Activated CD4-positive, alpha-beta T cell treated with anti-CD3 and anti-CD28 coated beads, Interleukin-2, amount 50 U/mL, for 24 hours (primary cell): Measurements from ENCODE around the gene AGTRAP.

Experiments
- DNase-seq, 2 donors: peaks; one replicate each; pipeline ENCODE4 v3.0.0-alpha.2; 2020; ENCODE audit warnings: low read depth in 1 of 2, low spot score in 1 of 2

The AGTRAP gene

DNA sequence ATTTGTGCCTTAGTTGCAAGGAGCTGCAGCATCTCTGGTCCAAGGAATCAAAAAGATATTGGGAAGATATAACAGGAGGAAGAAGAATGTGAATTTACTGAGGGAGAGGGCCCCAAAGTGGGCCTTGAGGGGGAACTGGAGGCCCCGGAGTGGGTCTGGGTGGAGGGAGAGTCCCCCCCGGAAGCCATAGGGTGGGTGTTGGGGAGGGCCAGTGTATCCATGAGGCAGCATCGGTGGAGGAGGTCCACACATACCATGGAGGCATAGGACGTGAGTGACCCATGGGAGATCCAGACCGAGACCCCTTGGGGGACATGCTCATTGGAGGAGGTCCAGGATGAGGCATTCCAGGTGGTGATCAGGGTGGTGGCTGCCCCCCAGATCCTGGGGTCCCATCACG is 25.3 kb downstream of the AGTRAP start:
- no peak for DNase-seq

DNA sequence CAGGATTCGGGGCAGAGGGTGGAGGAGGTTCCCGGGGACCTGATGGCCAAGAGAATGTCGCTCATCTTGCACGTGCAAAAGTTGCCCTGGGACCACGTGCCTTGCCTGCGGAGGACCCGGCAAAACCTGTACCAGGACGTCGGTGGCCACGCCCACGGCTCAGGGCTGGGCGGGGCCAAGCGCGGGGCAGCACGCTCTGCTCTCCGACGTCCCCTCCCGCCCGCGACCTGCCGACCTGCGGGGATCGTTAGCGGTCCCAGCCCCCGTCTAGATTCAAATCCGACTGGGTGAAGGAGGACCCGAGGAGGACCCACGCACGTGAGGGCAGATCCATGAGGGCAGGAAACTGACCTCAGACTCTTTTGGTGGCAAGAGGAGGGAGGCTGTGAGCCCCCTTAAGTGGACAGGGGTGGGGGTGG is 26.1 kb downstream of the AGTRAP start, which contains the start of gene C1orf167:
Gene C1orf167, plus strand, starts transcription at position 206 of the 419 bp plus-strand sequence. CDS start 2,208 bp downstream, outside the sequence.
- no peak for DNase-seq

DNA sequence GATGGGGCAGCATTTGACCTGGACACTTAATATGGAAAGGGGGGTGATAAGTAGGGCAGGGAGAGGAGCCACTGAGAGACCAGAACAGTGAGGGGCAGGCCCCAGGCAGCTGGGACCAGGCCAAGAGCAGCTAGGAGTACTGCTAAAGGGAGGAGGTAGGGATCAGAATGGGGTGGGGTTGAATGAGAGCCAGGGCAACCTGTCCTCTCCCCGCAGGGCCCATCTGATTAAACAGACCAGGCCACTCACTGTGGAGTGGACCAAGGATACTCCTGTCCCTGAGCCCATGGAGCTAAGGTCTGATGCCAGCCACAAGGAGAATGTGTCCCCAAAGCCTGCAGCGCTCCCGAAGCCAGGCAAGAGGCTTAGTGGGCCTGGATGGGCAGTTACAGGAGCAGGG is 28.2 kb downstream of the AGTRAP start:
- DNase-seq: no peak

DNA sequence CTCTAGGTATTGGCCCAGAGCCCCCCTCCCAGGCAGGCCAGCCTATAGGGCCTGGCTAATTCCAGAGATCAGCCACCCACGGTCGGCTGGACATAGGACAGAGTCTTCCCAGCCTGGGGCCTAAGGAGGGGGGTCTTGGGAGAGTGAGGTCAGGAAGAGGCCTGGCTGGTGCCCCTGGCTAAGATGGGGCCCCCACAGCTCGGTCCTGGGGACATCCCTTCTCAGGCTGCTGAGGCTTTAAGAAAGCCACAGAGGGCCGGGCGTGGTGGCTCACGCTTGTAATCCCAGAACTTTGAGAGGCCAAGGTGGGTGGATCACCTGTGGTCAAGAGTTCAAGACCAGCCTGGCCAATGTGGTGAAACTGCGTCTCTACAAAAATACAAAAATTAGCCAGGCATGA is 28.6 kb downstream of the AGTRAP start:
- no peak for DNase-seq

DNA sequence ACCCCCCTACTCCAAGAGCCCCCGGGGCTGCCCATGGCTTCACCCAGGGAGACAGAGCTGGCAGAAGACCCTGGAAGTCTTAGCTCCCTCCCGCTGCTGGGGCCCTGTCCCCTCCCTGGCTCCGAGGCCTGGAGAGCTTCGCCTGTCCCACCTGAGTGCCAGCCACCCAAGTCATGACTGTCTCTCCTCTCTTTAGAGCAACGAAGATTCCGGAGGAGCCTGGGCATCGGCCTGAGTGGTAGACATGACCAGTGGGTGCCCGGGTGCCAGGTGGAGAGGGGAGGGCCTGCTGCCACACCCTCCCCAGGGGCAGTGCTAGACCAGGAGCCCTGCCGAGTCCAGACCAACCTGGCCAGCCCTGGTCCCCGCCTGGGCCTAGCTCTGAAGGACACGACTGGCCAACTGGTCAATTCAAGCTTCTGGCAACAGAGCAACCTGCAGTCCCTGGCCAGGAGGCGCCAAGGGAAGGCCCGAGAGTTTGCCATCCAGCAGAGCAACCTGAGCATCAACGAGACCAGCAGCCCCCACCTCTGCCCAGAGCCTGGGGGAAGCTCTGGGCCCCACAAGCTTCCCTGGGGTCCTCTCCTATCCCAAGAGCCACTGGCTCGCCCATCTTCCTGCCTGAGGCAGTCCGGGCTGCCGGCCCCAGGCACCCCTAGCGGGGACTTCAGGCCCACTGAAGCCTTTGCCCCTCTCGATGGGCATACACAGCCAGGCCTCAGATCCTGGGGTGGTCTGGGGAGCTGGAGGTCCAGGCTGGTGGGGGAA is 29.9 kb downstream of the AGTRAP start:
- no peak for DNase-seq

DNA sequence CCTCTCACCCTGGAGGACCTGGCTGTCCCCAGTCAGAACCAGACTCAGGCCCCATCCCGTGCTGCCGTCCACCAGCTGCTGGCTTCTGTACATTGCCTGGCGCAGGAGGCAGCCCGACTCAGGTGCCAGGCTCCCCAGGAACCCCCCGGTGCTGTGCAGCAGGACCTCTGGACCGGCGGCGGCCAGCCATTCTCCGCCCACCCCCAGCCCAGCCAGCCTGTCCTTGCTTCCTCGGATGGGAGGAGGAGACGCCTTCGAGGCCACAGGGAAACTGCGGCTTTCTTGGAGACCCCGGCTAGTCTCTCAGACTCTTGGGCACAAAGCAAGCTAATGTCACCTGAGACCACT is 30.5 kb downstream of the AGTRAP start:
- no peak for DNase-seq

DNA sequence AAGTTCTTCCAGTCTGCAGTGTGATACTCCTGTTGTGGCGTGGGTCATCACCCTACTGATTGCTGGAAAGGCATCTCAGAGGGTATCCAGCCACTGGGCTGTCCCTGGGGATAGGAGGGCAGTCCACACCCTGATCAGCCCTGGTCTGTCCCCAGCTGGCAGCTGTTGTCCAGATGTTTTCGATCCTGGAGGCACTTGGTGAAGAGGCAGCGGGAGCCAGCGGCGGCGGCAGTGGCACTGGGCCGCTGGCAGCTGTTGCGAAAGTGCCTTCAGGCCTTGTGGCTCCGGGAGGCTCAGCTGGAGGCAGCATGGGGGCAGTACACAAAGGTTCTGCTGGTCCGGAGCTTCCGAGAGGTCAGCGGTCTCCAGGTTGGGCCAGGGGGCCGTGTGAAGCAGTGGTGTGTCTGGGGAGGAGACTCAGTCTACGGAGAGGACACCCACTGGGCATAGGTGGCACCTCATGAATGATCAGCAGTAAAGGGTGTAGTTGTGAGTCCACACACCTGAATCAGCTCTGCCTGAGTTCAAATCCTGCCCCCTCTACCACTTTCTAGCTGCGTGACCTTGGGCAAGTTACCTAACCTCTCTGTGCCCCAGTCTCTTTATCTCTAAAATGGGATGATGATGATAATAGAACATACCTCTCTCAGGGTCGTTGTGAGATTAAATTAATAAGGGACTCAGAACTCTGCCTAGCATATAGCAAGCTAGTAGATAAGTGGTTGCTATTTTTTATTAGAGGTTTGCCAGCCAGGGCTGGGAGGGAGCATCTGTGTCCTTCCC is 32.2 kb downstream of the AGTRAP start:
- no peak for DNase-seq

DNA sequence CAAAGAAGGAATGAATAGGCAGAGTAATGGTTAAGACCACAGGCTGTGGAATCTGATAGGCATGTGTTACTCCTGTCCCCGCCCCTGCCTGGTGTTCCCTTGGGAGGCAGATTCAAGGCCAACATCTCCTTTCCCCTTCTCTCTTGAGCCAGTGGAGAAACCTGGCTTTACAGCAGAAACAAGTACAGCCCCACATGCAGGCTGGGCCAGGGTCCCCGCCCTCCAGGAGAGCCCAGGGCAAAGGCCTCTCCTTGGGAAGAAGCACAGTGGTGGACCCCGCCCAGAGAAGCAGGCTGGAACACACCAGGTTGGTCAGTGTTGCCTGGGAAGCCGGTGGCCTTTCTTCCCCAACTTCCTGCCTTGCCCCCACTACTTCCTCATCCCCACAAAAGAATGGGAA is 32.9 kb downstream of the AGTRAP start:
- no peak for DNase-seq

DNA sequence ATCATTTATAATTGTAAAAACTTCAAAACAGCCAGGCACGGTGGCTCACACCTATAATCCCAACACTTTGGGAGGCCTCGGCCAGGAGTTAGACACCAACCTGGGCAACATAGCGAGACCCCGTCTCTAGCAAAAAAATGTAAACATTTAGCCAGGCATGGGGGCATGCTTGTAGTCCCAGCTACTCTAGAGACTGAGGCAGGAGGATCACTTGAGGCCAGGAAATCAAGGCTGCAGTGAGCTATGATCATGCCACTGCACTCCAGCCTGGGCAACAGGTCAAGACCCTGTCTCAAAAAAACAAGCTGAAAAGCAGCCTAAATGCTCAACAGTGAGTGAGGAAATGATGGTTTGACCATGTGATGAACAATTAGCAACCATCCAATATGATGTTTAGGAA is 33.3 kb downstream of the AGTRAP start:
- DNase-seq: no peak

DNA sequence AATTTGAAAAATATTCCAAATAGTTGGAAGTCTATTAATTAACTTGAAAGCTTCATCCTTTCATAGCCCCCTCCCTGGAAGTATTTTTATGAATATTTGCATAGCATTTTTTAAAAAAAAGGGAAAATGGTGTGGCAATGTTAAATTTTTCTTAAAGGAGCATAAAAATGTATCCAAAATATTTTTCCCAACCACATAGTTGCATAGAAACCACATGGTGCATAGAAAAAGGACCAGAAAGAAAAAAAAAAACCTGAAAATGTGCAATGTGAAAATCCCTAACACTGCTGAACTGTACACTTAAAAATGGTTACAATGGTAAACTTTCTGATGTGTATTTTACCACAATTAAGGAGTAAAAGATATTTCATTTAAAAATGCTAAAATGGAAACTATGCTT is 34.1 kb downstream of the AGTRAP start:
- DNase-seq: no peak

DNA sequence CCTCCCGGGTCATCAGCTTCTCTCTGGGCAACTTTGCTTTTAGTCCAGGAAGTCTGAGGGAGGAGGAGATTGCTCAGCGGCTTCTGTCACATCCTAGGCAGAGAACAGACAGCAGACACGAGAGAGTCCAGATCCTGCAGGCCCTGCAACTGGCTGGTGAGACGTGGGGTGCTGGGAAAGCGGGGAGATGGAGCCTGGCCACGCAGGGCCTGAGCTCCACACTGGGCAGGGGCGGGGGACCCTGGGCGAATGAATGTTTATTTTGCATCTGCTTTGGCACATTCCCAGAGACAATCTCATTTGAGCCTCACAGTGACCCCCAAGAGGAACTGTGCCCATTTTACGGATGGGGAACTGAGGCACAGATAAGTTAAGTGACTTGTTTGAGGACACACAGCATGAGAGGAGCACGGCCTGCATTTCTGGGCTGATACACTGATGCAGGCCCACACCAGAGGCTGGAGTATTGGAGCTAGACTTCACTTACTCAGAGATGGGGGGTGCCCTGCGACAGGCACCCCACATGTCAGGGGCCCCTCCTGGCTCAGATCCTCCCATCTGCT is 35.6 kb downstream of the AGTRAP start:
- DNase-seq: no peak

DNA sequence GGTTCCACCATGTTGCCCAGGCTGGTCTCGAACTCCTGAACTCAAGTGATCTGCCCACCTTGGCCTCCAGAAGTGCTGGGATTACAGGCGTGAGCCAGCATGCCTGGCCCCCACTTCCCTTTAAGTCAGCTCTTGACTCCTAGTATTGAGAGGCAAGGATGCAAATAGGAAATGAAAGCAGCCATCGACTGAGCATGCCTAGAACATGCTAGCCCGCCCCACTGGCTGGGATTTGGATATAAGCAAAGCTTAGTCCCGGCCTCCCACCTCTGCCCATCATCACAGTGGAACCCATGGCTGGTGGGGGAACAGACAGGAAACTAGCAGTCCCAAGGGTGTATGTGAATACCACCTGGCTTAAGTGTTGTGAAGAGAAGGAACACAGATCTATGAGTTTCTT is 36.5 kb downstream of the AGTRAP start:
- no peak for DNase-seq

DNA sequence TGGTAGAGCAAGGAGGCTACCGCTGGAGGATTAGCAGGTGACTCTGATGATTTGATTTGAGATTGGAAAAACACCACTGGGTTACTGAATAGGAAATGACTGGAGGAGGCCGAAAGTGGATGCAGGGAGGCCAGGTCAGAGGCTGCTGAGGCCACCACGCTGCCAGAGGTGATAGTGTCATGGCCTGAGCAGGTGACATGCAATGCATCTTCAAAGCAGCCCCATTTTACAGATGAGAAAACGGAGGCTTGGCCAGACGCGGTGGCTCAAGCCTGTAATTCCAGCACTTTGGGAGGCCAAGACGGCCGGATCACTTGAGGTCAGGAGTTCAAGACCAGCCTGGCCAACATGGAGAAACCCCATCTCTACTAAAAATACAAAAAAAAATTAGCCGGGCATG is 38.8 kb downstream of the AGTRAP start:
- no peak for DNase-seq

DNA sequence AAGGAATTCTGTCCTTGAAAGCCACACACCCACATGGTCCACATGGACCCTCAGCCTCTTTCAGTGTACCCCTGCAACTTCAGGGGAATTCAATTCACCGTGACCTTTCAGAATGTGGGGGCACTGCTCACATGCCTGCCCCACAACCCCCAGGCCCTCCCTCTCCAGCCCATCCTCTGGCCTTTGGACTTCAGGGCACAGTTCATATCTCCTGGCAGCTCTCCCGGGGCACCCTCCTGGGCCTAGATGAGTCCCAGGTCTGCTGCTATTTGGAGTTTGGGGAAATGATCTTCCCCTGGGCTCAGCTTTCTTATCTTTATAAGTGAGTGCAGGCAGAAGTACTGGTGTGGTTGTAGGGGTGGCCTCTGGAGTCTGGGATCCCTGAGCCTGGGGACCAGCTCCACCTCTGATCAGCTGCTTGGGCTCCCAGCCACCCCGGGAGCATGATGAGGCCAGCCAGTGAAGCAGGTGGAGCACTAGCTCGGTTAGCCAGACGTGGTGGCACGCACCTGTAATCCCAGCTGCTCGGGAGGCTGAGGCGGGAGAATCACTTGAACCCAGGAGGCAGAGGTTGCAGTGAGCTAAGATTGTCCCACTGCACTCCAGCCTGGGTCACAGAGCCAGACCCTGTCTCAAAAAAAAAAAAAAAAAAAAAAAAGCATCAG is 41.9 kb downstream of the AGTRAP start:
- DNase-seq: no peak

DNA sequence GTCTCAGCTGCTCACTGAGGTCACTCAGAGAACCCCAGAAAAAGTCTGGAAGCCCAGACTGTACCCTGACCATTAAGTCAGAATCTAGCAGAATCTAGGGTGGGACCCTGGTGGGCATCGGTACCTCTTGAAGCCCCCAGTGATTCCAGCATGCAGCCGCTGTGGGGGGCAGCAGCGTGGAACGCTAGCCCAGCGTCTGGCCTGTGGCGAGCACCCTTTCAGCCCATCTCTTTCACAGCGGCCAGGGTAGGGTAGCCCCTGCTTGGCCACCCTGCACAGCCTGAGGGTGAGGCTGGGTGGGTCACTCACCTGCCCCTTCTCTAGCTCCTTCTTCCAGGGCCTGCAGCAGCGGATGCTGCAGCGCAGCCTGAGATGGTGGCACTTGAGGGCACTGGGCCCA is 42.4 kb downstream of the AGTRAP start:
- DNase-seq: no peak

DNA sequence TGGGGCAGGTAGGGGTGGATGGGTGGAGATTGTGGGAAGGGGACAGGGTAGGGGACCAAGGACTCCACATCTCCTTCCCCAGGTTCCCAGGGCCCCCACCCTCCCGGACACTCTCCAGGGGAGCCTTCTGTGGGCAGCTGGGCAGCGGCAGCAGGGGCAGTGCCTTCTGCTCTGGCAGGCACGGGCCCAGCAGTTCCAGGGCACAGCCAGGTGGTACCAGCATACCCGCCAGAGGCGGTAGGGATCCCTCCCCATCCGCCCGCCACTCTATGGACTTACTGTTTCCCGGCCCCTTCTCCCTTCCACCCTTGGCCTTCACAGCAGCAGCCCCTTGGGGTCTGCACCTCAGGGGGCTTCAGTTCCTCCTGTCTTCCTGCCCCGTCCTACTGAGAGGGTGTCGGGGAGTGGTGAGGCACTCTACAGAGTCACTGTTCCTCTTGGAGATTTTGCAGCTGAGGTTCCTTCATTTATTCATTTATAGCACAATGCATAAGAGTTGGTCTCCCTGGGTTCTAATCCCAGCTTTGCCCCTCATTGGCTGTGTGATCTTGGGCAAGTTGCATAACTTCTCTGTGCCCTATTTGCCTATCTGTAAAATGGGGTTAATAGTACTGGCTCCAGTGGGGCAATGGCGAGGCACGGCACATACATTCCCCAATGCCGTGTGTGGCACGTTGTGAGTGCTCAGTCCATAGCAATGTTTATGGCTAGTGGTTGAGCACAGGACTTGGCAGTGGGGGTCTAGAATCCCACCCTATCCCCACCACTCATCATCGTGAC is 43.1 kb downstream of the AGTRAP start:
- DNase-seq: no peak

DNA sequence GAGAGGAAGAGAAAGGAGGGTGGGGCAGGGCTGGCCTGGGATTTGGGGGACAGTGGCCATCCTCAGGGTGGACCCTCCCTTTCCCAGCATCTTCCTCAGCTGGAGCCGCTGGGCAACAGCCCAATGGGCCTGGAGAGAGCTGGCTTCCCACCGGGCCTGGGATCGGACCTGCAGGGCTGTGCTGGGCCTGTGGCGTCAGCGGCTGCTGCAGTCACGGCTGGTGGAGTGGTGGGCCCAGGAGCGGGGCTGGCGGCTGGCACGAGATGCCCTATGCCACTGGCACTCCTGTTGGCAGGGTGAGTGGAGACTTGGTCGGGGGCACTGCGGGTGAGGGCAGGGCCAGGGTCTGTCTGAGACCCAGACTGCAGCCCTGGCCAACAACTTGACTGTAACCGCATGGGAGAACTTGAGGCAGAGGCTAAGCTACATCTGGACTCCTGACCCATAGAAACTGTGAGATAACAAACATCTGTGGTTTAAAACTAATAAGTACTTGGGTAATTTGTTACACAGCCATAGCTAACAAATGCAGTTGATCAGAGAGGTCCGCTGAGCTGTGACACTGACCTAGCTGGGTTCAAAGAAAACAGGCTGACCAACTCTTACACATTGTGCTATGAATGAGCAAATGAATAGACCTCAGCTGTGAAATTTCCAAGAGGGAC is 43.9 kb downstream of the AGTRAP start:
- no peak for DNase-seq

DNA sequence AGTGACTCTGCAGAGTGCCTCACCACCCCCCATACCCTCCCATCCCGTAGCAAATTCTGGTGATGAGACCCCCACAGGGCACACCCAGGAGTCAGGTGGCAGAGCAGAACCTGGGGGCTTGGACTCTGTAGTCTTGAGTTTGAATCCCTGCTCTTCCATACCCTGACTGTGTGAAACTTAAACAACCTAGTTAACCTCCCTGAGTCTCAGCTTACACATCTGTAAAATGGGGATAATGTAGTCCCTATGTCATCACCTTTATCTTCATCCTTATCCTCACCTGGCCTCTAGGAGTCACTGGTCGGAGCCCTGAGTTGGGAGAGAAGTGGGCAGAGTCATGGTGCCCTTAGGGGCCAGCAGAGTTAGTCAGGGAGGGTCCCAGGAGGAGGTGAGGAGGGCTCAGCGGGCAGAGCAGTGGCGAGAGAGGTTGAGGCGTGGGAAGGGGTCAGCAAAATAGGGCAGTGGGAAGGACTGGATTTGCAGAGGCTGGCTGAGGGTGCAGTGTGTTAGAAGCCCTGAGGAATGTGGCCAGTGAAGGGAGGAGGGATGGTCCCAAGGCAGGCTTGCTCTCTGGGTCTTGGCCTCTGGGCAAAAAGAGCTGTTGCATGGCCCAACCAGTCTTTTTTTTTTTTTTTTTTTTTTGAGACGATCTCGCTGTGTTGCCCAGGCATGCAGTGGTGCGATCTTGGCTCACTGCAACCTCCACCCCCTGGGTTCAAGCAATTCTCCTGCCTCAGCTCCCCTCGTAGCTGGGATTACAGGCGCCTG is 44.6 kb downstream of the AGTRAP start:
- DNase-seq: no peak

DNA sequence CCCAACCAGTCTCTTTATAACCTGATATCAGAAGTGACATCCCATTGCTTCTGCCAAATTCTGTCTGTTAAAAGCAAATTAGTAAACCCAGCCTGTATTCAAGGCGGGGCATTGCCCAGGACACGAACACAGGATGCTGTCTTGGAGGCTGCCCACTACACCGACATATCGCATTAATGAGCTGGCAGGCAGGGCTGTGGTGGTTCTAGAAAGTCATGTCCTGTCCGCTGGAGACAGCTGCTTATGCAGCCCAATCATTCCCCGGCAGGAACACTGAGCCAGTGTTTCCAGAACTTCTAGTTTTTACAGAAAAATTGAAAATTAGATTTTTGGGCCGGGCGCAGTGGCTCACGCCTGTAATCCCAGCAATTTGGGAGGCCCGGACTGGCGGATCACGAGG is 45.4 kb downstream of the AGTRAP start:
- DNase-seq: no peak
